Measurements from ENCODE around the gene TMEM221.

TMEM221 gene

GRCh38 chr19:17471410-17472125 lies 23.1 kb upstream of the TMEM221 start:
- DNase-seq (ENCODE audit: low spot score), result no peak

DNA sequence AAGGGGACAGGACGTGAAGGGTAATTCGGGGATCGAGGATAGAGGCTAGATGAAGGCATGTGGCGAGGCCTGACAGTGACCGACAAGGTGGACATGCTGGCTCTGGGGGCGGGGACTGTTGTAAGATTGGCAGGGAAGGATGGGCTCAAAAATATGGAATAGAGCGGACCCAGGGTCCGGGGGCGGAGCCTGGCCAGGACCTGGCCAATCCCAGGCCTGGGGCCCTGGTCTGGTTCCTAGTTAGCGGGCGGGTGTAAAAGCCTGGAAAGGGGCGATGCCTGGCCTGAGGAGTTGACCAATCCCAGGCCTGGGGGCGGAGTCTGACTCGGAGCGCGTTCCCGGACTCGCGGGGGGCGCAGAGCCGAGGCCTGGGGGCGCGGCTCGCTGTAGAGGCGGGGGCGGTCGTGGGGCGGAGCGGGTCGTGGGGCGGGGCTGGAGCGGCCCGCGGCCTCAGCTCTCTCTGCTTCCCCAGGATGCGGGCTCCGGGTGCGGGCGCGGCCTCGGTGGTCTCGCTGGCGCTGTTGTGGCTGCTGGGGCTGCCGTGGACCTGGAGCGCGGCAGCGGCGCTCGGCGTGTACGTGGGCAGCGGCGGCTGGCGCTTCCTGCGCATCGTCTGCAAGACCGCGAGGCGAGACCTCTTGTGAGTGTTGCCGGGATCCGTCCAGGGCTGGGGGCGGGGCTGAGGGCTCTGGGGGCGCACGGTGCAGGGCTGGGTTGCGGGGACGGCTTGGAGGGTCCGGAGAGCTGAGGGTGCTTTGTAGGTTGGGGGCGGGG lies 21.8 kb upstream of the TMEM221 start, which contains the start of gene SLC27A1:
SLC27A1 (plus strand) TSS at position 457 of the 774 bp plus-strand sequence; CDS start at position 474, 17 bp downstream.
- DNase-seq (ENCODE audit: low spot score), result peak; percentile 99

DNA sequence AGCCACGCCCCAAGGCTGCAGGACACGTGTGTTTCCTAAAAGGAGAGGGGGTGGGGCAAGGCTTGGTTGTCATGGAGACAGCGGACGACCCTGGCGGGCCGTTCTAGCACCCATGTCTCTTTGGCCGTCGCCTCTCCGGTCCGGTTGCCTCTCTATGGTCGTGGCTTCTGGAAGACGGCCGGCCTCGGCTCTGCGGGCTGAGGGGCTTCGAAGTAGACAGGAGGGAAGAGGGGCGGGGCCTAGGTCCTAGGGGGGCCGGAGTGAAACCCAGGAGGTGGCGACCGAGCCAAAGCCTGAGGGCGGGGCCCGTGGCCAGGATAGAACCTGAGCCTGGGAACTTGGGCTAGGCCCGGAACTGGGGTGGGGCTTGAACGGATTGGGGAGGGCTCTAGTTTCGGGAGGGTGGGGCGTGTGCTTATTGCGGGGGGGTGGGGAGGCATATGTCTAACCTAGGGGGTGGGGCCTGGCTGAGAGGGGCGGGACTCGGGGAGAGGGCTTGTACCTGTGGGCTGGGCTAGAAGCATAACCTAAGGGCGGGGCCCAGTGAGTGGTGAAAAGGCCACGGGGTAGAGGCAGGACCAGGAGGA lies 21.1 kb upstream of the TMEM221 start:
- peak; percentile 95 for DNase-seq (ENCODE audit: low spot score)

DNA sequence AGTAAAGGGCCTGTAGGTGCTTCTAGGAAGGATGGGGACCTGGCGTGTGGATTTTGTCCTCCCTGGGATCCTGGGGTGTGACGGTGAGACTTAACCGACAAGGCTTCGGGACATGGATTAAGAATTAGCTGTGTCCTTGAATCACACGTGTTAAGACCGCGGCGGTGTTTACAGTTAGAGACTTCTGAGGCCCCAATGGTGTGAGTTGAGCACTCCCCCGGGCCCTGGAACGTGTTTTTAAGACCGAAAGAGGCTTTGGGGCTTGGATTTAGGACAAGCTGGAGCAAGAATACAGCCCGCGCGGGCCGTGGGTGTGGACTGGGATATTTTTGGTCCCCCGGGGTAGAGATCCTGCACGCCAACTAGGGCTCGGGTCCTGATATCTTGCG lies 20.6 kb upstream of the TMEM221 start:
- DNase-seq (ENCODE audit: low spot score), result no peak

GRCh38 chr19:17468302-17469091 lies 20.0 kb upstream of the TMEM221 start:
- DNase-seq (ENCODE audit: low spot score), result no peak

DNA sequence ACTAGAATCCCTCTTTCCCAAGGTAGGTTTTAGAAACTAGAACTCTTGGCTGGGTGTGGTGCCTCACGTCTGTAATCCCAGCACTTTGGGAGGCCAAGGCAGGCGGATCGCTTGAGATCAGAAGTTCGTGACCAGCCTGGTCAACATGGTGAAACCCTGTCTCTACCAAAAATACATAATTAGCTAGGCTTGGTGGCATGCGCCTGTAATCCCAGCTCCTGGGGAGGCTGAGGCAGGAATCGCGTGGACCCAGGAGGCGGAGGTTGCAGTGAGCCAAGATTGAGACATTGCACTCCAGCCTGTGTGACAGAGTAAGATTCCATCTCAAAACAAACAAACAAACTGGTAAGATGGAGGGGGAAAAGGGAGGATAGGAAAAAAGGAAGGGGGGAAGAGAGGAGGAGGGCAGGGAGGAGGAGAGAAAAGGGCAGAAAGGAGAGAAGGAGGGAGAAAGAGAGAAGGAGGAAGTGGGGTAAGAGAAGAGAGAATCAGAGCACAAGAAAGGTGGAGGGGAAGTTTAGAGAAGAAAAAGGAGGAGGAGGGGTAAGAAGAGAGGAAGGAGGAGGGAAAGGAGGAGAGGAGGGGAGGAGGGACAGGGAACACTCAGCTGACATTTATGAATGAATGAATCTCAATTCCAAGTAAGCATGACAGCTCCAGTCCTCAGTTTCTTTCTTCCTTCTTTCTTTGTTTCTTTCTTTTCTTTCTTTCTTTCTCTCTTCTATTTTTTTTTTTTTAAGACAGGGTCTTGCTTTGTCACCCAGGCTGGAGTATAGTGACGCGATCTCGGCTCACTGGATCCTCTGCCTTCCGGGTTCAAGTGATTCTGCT lies 19.2 kb upstream of the TMEM221 start:
- no peak for DNase-seq (ENCODE audit: low spot score)

GRCh38 chr19:17466487-17466850 lies 18.0 kb upstream of the TMEM221 start:
- no peak for DNase-seq (ENCODE audit: low spot score)

- no peak for DNase-seq (ENCODE audit: low spot score)
Observed at GRCh38 chr19:17460372-17461230, 12.1 kb upstream of the TMEM221 start, which contains the start of gene NXNL1. Gene NXNL1 (minus strand): TSS chr19:17460926. CDS start chr19:17460869, 57 bp downstream.

GRCh38 chr19:17458970-17459369 lies 10.5 kb upstream of the TMEM221 start:
- DNase-seq (ENCODE audit: low spot score), result no peak

DNA sequence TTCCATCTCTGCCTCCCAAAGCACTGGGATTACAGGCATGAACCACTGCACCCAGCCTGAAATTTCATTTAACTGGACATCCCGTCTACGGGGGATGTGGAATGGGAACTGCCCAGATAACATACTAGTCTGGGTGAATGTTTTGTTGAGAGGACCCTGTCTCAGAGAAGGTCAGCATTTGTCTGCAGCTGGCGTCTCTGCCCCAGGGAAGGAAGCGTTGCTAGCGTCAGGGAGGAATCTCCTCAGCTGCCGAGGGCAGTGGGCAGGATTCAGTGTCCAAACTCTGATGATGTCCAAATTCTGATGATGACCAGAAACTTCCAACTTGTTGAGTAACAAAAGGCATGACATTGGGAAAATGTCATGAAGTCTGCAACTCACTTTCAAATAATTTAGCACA lies 9.1 kb upstream of the TMEM221 start:
- no peak for DNase-seq (ENCODE audit: low spot score)

DNA sequence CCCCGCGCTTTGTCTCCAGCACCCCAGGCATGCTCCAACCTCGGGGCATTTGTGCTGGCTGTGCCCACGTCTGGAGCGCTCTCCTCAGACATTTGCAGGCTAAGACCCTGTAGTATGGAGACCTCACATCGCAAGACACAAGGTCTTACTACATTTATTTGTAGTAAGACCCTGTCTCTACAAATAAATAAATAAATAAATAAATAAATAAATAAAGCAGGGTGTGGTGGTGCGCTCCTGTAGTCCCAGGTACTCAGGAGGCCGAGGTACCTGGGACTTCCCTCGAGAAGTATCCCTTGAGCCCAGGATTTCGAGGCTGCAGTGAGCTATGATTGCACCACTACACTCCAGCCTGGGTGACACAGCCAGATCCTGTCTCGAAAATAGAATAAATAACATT lies 7.7 kb upstream of the TMEM221 start:
- DNase-seq (ENCODE audit: low spot score), result no peak

- no peak for DNase-seq (ENCODE audit: low spot score)
Observed at GRCh38 chr19:17455308-17456123, 7.0 kb upstream of the TMEM221 start.

DNA sequence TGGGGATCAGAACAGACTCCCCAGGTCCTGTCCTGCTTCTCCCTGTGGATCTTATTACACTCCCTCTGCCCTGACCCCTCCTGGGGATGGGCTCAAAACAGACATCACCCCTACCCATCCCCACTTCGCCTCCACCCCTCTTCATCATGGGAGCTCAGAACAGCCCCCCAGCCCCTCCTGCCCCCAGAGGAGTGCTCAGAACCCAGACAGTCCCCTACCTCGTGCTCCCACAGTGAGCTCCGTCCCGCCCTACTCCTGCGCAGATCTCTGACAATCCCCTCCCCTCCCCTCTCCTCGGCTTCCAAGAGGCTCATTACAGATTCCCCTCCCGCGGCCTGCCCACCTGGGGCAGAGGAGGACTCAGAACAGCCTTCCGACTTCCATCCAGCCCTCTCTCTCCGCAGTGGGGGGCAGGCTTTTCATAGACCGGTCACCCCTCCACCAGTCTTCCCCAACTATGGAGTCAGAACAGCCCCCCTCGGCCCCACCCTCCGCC lies 6.2 kb upstream of the TMEM221 start:
- no peak for DNase-seq (ENCODE audit: low spot score)

DNA sequence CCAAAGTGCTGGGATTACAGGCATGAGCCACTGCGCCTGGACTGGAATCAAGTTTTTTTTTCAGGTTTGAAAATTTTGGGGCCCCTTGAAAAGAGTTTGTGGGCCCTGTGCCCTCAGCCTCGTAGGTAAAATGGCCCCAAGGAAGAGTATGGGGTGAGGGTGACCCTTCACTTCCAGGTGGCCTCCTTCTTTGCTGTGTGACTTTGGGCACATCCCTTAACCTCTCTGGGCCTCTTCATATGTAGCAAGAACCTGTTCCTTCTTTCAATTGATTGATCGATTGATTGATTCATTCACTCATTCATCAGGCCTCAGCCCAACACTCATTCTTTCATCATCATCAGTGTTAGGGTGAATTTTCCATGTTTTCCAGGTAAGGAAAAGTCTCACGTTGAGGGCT lies 3.4 kb upstream of the TMEM221 start:
- no peak for DNase-seq (ENCODE audit: low spot score)

DNA sequence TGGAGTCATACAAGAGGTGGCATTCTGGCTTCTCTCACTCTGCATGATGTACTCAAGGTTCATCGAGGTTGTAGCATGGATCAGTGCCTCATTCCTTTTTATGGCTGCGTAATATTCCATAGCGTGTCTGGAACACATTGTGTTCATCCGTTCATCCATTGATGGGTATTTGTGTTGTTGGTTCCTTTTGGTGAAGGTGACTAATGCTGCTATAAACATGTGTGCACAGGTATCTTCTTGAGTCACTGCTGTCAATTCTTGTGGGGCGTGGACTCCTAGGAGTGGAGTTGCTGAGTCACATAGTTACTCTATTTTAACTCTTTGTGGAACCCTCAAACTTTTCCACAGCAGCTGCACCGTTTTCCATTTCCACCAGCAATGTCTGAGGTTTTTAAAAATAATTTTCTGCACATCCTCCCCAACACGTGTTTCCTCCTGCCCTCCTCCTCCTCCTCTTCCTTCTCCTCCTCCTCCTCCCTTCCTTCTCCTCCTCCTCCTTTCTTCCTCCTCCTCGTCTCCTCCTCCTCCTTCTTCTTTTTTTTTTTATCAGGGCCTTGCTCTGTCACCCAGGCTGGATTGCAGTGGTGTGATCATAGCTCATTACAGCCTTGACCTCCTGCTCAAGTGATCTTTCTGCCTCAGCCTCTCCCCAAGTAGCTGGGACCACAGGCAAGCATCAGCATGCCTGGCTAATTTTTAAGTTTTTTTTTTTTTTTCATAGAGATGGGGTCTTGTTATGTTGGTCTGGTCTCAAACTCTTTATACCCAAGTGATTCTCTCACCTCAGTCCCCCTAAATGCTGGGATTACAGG lies 2.0 kb upstream of the TMEM221 start:
- DNase-seq (ENCODE audit: low spot score), result no peak

GRCh38 chr19:17447704-17448130 lies 751 bp downstream of the TMEM221 start:
- DNase-seq (ENCODE audit: low spot score), result no peak

DNA sequence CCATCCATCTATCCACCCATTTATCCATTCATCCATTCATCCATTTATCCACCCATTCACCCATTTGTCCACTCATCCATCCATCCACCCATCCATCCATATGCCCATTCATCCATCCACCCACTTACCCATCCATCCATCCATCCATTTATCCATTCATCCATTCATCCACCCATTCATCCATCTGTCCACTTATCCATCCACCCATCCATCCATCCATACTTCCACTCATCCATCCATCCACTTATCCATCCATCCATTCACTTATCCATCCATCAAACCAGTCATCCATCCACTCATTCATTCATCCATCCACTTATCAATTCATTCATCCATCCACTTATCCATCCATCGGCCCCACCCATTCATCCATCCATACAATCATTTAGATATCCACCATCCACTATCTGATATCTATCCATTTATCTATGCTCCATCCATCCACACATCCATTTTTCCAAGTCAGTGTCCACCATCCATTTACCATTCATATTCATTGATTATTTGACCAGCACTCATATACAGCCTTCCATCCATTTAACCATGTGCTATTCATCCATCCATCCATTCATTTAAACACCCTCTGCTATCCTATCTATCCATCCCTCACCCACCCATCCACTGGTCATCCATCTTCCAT lies 2.8 kb downstream of the TMEM221 start:
- no peak for DNase-seq (ENCODE audit: low spot score)
